Suprapubic skin (tissue), 4 donors: ENCODE results near the gene NDST4.

ENCODE experiments used
- POLR2A ChIP-seq, 2 donors: fragments of 450-650 bp; IDR thresholded peaks; one replicate each; pipeline ENCODE4 v1.6.1; 2017; ENCODE audit warnings: antibody characterized with exemption in 2 of 2, mild to moderate bottlenecking in 2 of 2, moderate library complexity in 2 of 2
- POLR2AphosphoS5 ChIP-seq, 3 donors: sonication (generic); formaldehyde crosslinking; IDR thresholded peaks; one replicate each; pipeline ENCODE4 v1.6.1; 2017; ENCODE audit warnings: antibody characterized with exemption in 3 of 3

- TF ChIP-seq POLR2AphosphoS5 (IDR thresholded peaks at IDR 0.05): no peak
- no peak for TF ChIP-seq POLR2A (IDR thresholded peaks at IDR 0.05)
Measured at GRCh38 chr4:114927881-114928280, 185.5 kb downstream of the NDST4 start.
